Cardiac muscle cell (in vitro differentiated cells and primary cell): Measurements from ENCODE around the gene SLC5A10. TPM values are rescaled to one million over a fixed set of nuclear protein-coding genes. Genes with fewer than 3 reads are reported as not detected.
A peak's percentile ranks its signal among the peaks of the same experiment; 100 is the strongest.

Source experiments
- DNase-seq, 2 donors: peaks; one replicate each; pipeline versions ENCODE4 v3.0.0 to v3.0.0-alpha.2; 2010 to 2017; ENCODE audit warnings: low read depth in 1 of 2, low spot score in 1 of 2
- H3K27ac ChIP-seq: fragments of 200-600 bp; sonication (generic); 2 replicates; pipeline ENCODE4 v1.5.1; 2016
- H3K27me3 ChIP-seq: fragments of 200-600 bp; sonication (generic); 2 replicates; pipeline ENCODE4 v1.6.0; 2016; ENCODE audit warnings: control low read depth
- H3K36me3 ChIP-seq: fragments of 200-600 bp; sonication (generic); 2 replicates; pipeline ENCODE4 v1.5.1; 2016; ENCODE audit warnings: control low read depth
- H3K4me1 ChIP-seq: fragments of 200-600 bp; sonication (generic); 2 replicates; pipeline ENCODE4 v1.8.1; 2017; ENCODE audit warnings: low read depth, mild to moderate bottlenecking, mixed run types
- H3K4me3 ChIP-seq: fragments of 200-600 bp; sonication (generic); 2 replicates; pipeline ENCODE4 v1.5.1; 2016; ENCODE audit warnings: mild to moderate bottlenecking
- H3K9me3 ChIP-seq: fragments of 200-600 bp; sonication (generic); 2 replicates; pipeline ENCODE4 v1.5.1; 2017; ENCODE audit warnings: low read depth, mild to moderate bottlenecking, control low read depth
- CTCF ChIP-seq: IDR thresholded peaks from 2 replicates; pipeline ENCODE4 v1.5.1; 2012; ENCODE audit warnings: low read depth, mild to moderate bottlenecking, low read length
- polyA plus RNA-seq: library from polyadenylated mRNA; unstranded; fragments of >200 nt; fragmentation: Nextera tagmentation; extraction: Ambion mirVana; gene quantifications from 2 replicates; pipeline ENCODE4 v1.2.1, GENCODE V29; 2016
- total RNA-seq: library from RNA; depleted of rRNA; stranded (reverse); fragments of >200 nt; gene quantifications from 2 replicates; pipeline ENCODE4 v1.2.3, GENCODE V29; 2016

SLC5A10 gene
- total and polyA plus RNA-seq, 2 experiments from 2014 or later = 0.06 TPM; not detected in 1

GRCh38 chr17:18977021-18977420, 25.1 kb downstream of the SLC5A10 start:
- DNase-seq = no peak
- TF ChIP-seq CTCF = no peak
- Histone ChIP-seq H3K36me3 (no peaks in the 10 kb centered on the region), H3K4me1 (no peaks in the 10 kb centered on the region), H3K27me3 (no peaks in the 10 kb centered on the region), H3K4me3 (no peak overlapping the region), H3K27ac (no peak overlapping the region), H3K9me3 (no peaks in the 10 kb centered on the region)

- Histone ChIP-seq H3K9me3 (no peaks in the 10 kb centered on the region), H3K4me3 (no peak overlapping the region), H3K4me1 (no peaks in the 10 kb centered on the region), H3K27me3 (no peaks in the 10 kb centered on the region), H3K27ac (no peak overlapping the region), H3K36me3 (no peaks in the 10 kb centered on the region)
- DNase-seq = no peak
- TF ChIP-seq CTCF = no peak
Observed at GRCh38 chr17:18977646-18978045, 25.7 kb downstream of the SLC5A10 start.

GRCh38 chr17:18978050-18978449, 26.1 kb downstream of the SLC5A10 start:
- Histone ChIP-seq H3K27me3 (no peaks in the 10 kb centered on the region), H3K4me3 (no peak overlapping the region), H3K9me3 (no peaks in the 10 kb centered on the region), H3K36me3 (no peaks in the 10 kb centered on the region), H3K4me1 (no peaks in the 10 kb centered on the region), H3K27ac (no peak overlapping the region)
- no peak for TF ChIP-seq CTCF
- DNase-seq = no peak

GRCh38 chr17:18978655-18979054, 26.7 kb downstream of the SLC5A10 start:
- H3K36me3 ChIP-seq = no peaks in the 10 kb centered on the region
- TF ChIP-seq CTCF = no peak
- H3K27ac ChIP-seq = no peak overlapping the region
- no peaks in the 10 kb centered on the region for H3K9me3 ChIP-seq
- DNase-seq = no peak
- H3K4me3 ChIP-seq = no peak overlapping the region
- no peaks in the 10 kb centered on the region for H3K4me1 ChIP-seq
- H3K27me3 ChIP-seq = no peaks in the 10 kb centered on the region

GRCh38 chr17:18980682-18981334, 28.8 kb downstream of the SLC5A10 start:
- Histone ChIP-seq H3K27me3 (no peaks in the 10 kb centered on the region), H3K9me3 (no peaks in the 10 kb centered on the region), H3K4me1 (no peaks in the 10 kb centered on the region), H3K36me3 (no peaks in the 10 kb centered on the region), H3K4me3 (no peak overlapping the region), H3K27ac (no peak overlapping the region)
- peak in 1 of 2 donors; percentile 31 for DNase-seq
- no peak for TF ChIP-seq CTCF
